IMR-90 (cell line): ENCODE measurements around the gene SLC6A7. TPM values are rescaled to one million over a fixed set of nuclear protein-coding genes. Genes with fewer than 3 reads are reported as not detected.
"Not testable (repeated sequence)": the region's sequence is repeated elsewhere in the genome, so short reads cannot be mapped to it uniquely, and the experiment has no call there.

Experiments
- ATAC-seq: fragments of 200-7000 bp; cut with Tn5 transposase; 2 replicates; pipeline ENCODE4 v1.9.1; 2020; ENCODE audit warnings: low read depth, mild to moderate bottlenecking, moderate library complexity
- BruUV-seq: library from RNA; stranded (reverse); fragments of 400-500 nt; replicated peaks from 2 replicates; lab custom pipeline; 2021; lab: Mats Ljungman, UMichigan
- CTCF ChIA-PET: fragments of 300-600 bp; formaldehyde crosslinking; extraction: SDS; loops from one replicate; lab custom pipeline; 2021; ENCODE audit warnings: antibody characterized with exemption; lab: Yijun Ruan, JAX
- POLR2A ChIA-PET: fragments of 300-600 bp; sonication (Branson Sonifier 250); formaldehyde crosslinking; loops from one replicate; lab custom pipeline; 2022; ENCODE audit warnings: antibody characterized with exemption; ENCODE audit not compliant: unreplicated experiment; lab: Charles Lee
- DNase-seq: peaks from one replicate; pipeline ENCODE4 v3.0.0; 2013
- H2AFZ ChIP-seq: replicated peaks from 2 replicates; pipeline ENCODE3; 2013; ENCODE audit warnings: low read length, mild to moderate bottlenecking; ENCODE audit not compliant: poor library complexity
- H2AK5ac ChIP-seq: 2 replicates; pipeline ENCODE4 v1.6.1; 2013; ENCODE audit warnings: low read depth, low read length, inconsistent platforms
- H2AK9ac ChIP-seq: replicated peaks from 2 replicates; pipeline ENCODE3; 2013; ENCODE audit warnings: mild to moderate bottlenecking, low read depth, low read length, moderate library complexity; ENCODE audit not compliant: poor library complexity
- H2BK120ac ChIP-seq: 2 replicates; pipeline ENCODE4 v1.6.1; 2013; ENCODE audit warnings: low read depth, low read length, inconsistent platforms
- H2BK15ac ChIP-seq: 3 replicates; pipeline ENCODE4 v1.6.1; 2013; ENCODE audit warnings: low read depth, low read length, inconsistent platforms
- H2BK20ac ChIP-seq: 2 replicates; pipeline ENCODE4 v1.6.1; 2013; ENCODE audit warnings: low read depth, mild to moderate bottlenecking, inconsistent platforms, low read length, moderate library complexity
- H2BK5ac ChIP-seq: 2 replicates; pipeline ENCODE4 v1.6.1; 2013; ENCODE audit warnings: mild to moderate bottlenecking, low read depth, low read length, inconsistent platforms; ENCODE audit not compliant: poor library complexity, severe bottlenecking
- H3K14ac ChIP-seq: replicated peaks from 2 replicates; pipeline ENCODE4 v1.6.1; 2013; ENCODE audit warnings: low read depth, low read length, inconsistent platforms
- H3K18ac ChIP-seq: 2 replicates; pipeline ENCODE4 v1.6.1; 2013; ENCODE audit warnings: low read depth, low read length, control low read depth
- H3K23ac ChIP-seq: 2 replicates; pipeline ENCODE4 v1.6.1; 2013; ENCODE audit warnings: low read depth, low read length, inconsistent platforms
- H3K27ac ChIP-seq: 2 replicates; pipeline ENCODE4 v1.5.1; 2013; ENCODE audit warnings: mild to moderate bottlenecking, control low read depth, low read length; ENCODE audit not compliant: insufficient read depth
- H3K27me3 ChIP-seq: 2 replicates; pipeline ENCODE4 v1.6.1; 2013; ENCODE audit warnings: low read length; ENCODE audit not compliant: control insufficient read depth, insufficient read depth
- H3K36me3 ChIP-seq: 2 replicates; pipeline ENCODE4 v1.6.1; 2013; ENCODE audit warnings: low read length, mixed read lengths; ENCODE audit not compliant: control insufficient read depth, insufficient read depth
- H3K4ac ChIP-seq: 2 replicates; pipeline ENCODE4 v1.6.1; 2013; ENCODE audit warnings: low read depth, low read length, inconsistent platforms
- H3K4me1 ChIP-seq: 2 replicates; pipeline ENCODE4 v1.6.1; 2013; ENCODE audit warnings: low read length, mixed read lengths; ENCODE audit not compliant: control insufficient read depth, insufficient read depth
- H3K4me2 ChIP-seq: 2 replicates; pipeline ENCODE4 v1.6.1; 2013; ENCODE audit warnings: low read depth, mild to moderate bottlenecking, control low read depth, low read length, moderate library complexity
- H3K4me3 ChIP-seq: 2 replicates; pipeline ENCODE4 v1.5.1; 2013; ENCODE audit warnings: low read depth, mild to moderate bottlenecking, control low read depth, low read length, moderate library complexity; ENCODE audit not compliant: insufficient read depth
- H3K56ac ChIP-seq: 2 replicates; pipeline ENCODE4 v1.6.1; 2013; ENCODE audit warnings: low read length, inconsistent platforms; ENCODE audit not compliant: insufficient read depth; ENCODE audit errors: extremely low read depth
- H3K79me1 ChIP-seq, 2 experiments: 2 replicates each; pipeline ENCODE4 v1.6.1; 2013; ENCODE audit warnings: low read length in 2 of 2, inconsistent platforms in 1 of 2, low read depth in 1 of 2
- H3K9ac ChIP-seq: 2 replicates; pipeline ENCODE4 v1.6.1; 2013; ENCODE audit warnings: low read depth, low read length, control low read depth
- H3K9me1 ChIP-seq: 2 replicates; pipeline ENCODE4 v1.6.1; 2013; ENCODE audit warnings: low read length, inconsistent platforms; ENCODE audit not compliant: insufficient read depth
- H3K9me3 ChIP-seq: 2 replicates; pipeline ENCODE4 v1.6.1; 2013; ENCODE audit warnings: low read length; ENCODE audit not compliant: control insufficient read depth, insufficient read depth
- H4K20me1 ChIP-seq: 2 replicates; pipeline ENCODE4 v1.6.1; 2013; ENCODE audit warnings: low read length, inconsistent platforms; ENCODE audit not compliant: insufficient read depth
- H4K5ac ChIP-seq: 2 replicates; pipeline ENCODE4 v1.6.1; 2013; ENCODE audit warnings: mild to moderate bottlenecking, low read depth, low read length, control low read depth
- H4K8ac ChIP-seq, 2 experiments: 2 replicates each; pipeline ENCODE4 v1.6.1; 2013; ENCODE audit warnings: low read depth in 2 of 2, low read length in 2 of 2, control low read depth in 1 of 2, inconsistent platforms in 1 of 2
- H4K91ac ChIP-seq: 2 replicates; pipeline ENCODE4 v1.6.1; 2013; ENCODE audit warnings: low read depth, low read length, inconsistent platforms; ENCODE audit not compliant: insufficient read depth
- WGBS, 2 experiments: methylation state at CpG; one replicate each; pipeline versions ENCODE4 v1.1.5 to v1.1.7; 2013; ENCODE audit warnings: missing lambda C conversion rate in 2 of 2; ENCODE audit not compliant: insufficient read length in 1 of 2; ENCODE audit errors: extremely low coverage in 2 of 2; 5-methylcytosine and 5-hydroxymethylcytosine counted together
- dilution Hi-C: fragments of 300-500 bp; cut with HindIII; formaldehyde crosslinking; loops from one replicate; pipeline ENCODE4 v1.14.3; 2018; ENCODE audit warnings: low sequenced_read_pairs; ENCODE audit not compliant: unreplicated experiment
- in situ Hi-C: fragments of 300-500 bp; cut with MboI; formaldehyde crosslinking; loops from 3 replicates; pipeline ENCODE4 v1.14.3; 2019; ENCODE audit warnings: low sequenced_read_pairs, inconsistent platforms, mixed read lengths
- intact Hi-C: fragments of 100-400 bp; cut with micrococcal nuclease; formaldehyde crosslinking; loops from 2 replicates; pipeline ENCODE4 v1.10.0; 2022
- polyA plus RNA-seq, 3 experiments: library from polyadenylated mRNA; depleted of rRNA; stranded (reverse); fragments of >200 nt; gene quantifications; 2 replicates each; pipeline ENCODE4 v1.2.3, GENCODE V29; 2012; ENCODE audit warnings: low replicate concordance in 1 of 3
- total RNA-seq: library from RNA; depleted of rRNA; stranded (reverse); fragments of >200 nt; gene quantifications from 2 replicates; pipeline ENCODE4 v1.2.3, GENCODE V29; 2012

SLC6A7 gene
- total and polyA plus RNA-seq, 2 of the 4 experiments (the other 2 are of a cell fraction): under 0.01 TPM; not detected in 1

DNA sequence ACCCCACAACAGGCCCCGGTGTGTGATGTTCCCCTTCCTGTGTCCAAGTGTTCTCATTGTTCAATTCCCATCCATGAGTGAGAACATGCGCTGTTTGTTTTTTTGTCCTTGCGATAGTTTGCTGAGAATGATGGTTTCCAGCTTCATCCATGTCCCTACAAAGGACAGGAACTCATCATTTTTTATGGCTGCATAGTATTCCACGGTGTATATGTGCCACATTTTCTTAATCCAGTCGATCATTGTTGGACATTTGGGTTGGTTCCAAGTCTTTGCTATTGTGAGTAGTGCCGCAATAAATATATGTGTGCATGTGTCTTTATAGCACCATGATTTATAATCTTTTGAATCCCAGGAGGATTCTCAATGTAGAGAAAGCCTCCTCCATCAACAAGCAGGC, 58.6 kb downstream of the SLC6A7 start:
- H3K9ac ChIP-seq, BruUV-seq, H2BK120ac ChIP-seq, CTCF ChIA-PET, in situ Hi-C loops, POLR2A ChIA-PET, H2BK5ac ChIP-seq, H3K56ac ChIP-seq, H3K18ac ChIP-seq, H3K4ac ChIP-seq, H3K27ac ChIP-seq, H2AK5ac ChIP-seq, H3K27me3 ChIP-seq, H3K36me3 ChIP-seq, H2AK9ac ChIP-seq, intact Hi-C loops, H3K23ac ChIP-seq, H4K8ac ChIP-seq, H3K9me3 ChIP-seq, H2AFZ ChIP-seq, dilution Hi-C loops, H3K4me3 ChIP-seq, H3K79me1 ChIP-seq, H4K91ac ChIP-seq, H3K4me1 ChIP-seq, H3K4me2 ChIP-seq, H3K9me1 ChIP-seq, H2BK20ac ChIP-seq, DNase-seq, H4K5ac ChIP-seq, H4K20me1 ChIP-seq, ATAC-seq, H3K14ac ChIP-seq, H2BK15ac ChIP-seq: not testable (repeated sequence)
- 100% methylated on average over 1 of the region's 6 CpGs; no CpG with 5 or more reads in 1 of the 2 experiments for WGBS, 2 experiments
